ENCODE data around the gene PLEKHO2. TPM values are rescaled to one million over a fixed set of nuclear protein-coding genes. Genes with fewer than 3 reads are reported as not detected.
"Not testable (repeated sequence)": the region's sequence is repeated elsewhere in the genome, so short reads cannot be mapped to it uniquely, and the experiment has no call there.

Gene PLEKHO2, protein sequence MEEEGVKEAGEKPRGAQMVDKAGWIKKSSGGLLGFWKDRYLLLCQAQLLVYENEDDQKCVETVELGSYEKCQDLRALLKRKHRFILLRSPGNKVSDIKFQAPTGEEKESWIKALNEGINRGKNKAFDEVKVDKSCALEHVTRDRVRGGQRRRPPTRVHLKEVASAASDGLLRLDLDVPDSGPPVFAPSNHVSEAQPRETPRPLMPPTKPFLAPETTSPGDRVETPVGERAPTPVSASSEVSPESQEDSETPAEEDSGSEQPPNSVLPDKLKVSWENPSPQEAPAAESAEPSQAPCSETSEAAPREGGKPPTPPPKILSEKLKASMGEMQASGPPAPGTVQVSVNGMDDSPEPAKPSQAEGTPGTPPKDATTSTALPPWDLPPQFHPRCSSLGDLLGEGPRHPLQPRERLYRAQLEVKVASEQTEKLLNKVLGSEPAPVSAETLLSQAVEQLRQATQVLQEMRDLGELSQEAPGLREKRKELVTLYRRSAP
- 10 to 100 TPM in 11 of 12 donors, not detected in 1; 12.0 to 21.1 (median 13.2) TPM for polyA plus RNA-seq (ENCODE audit: insufficient read length in 12 of 12)
- long read RNA-seq, donor 1, partial matches to known transcripts: 0 of 3 reads
- long read RNA-seq, donor 1, other reads (novel, unspliced or antisense): 0 of 3 reads
- long read RNA-seq, donor 2, partial matches to known transcripts: 0 of 2 reads
- long read RNA-seq, donor 2, other reads (novel, unspliced or antisense): 0 of 2 reads
- long read RNA-seq, donor 3, partial matches to known transcripts: 0 of 2 reads
- long read RNA-seq, donor 3, other reads (novel, unspliced or antisense): 0 of 2 reads
- long read RNA-seq, donor 4: 0 reads
- long read RNA-seq, donor 5, partial matches to known transcripts: 0 of 3 reads
- long read RNA-seq, donor 5, other reads (novel, unspliced or antisense): 0 of 3 reads
- long read RNA-seq, donor 6, partial matches to known transcripts: 0 of 3 reads
- long read RNA-seq, donor 6, other reads (novel, unspliced or antisense): 0 of 3 reads
- long read RNA-seq, donor 7, partial matches to known transcripts: 0 of 2 reads
- long read RNA-seq, donor 7, other reads (novel, unspliced or antisense): 0 of 2 reads
- long read RNA-seq, donor 8, partial matches to known transcripts: 0 of 1 reads
- long read RNA-seq, donor 8, other reads (novel, unspliced or antisense): 0 of 1 reads
- long read RNA-seq, donor 9: 0 reads
- long read RNA-seq, donor 10, partial matches to known transcripts: 0 of 1 reads
- long read RNA-seq, donor 10, other reads (novel, unspliced or antisense): 0 of 1 reads
- long read RNA-seq, donor 11, partial matches to known transcripts: 0 of 1 reads
- long read RNA-seq, donor 11, other reads (novel, unspliced or antisense): 0 of 1 reads

DNA sequence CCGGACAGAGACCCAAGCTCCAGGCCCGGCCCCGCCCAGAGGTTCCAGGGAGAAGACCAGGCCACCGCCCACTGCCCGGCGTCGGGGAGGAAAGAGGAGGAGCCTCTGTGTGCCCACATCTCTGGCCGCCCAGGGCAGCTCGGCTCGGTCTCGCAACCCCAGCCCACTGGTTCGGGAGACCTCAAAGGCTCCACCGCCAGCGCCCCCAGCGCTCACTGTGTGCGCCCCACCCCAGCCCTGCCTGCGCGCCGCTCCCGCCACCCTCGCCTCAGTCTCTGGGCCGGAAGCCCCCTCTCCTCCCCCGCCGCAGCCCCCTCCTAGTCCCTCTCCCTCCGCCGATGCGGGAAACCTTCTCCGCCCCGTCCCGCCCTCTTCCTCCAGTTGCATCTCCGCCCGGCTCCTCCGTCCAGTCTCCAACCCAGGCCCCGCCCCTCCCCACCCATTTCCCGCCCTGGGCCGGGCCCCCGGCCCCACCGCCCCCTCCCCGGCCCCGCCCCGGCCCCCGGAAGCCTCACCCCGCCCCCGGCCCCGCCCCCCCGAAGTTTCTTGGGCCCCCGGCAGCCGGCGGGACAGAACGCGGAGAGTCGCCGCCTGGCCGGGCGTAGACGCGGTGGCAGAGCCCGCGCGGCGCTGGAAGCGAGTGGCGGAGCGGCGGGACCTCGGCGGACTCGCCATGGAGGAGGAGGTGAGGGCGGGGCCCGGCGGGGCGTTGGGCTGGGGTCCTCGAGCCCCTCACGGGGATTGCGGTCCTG, at the start of gene PLEKHO2:
PLEKHO2 (plus strand) TSS at position 572 of the 752 bp plus-strand sequence; CDS start at position 674, 102 bp downstream.
- peak; percentile 96 for DNase-seq

DNA sequence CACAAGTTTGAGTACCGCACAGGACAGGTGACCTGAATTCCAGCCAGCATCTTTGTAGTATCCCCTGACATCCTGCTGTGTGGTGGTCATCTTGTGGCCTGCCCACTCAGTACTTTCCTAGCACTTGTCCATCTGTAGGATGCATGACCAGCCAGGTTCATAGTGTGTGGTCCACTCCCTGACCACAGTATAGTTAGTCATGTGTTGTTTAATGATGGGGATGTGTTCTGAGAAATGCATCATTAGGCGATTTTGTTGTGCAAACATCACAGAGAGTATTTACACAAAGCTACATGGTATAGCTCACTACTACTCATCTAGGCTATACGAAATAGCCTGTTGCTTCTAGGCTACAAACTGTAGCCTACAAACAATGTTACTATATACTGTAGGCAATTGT, 49.4 kb upstream of the PLEKHO2 start:
- no peak for DNase-seq

DNA sequence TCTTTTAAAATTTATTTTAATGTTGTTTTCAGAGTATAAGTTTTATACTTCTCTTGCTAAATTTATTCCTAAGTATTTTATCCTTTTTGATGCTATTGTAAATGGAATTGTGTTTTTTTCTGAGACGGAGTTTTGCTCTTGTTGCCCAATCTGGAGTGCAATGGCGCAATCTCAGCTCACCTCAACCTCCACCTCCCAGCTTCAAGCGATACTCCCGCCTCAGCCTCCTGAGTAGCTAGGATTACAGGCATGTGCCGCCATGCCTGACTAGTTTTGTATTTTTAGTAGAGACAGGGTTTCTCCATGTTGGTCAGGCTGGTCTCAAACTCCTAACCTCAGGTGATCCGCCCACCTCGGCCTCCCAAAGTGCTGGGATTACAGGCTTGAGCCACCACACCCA, 46.4 kb upstream of the PLEKHO2 start:
- DNase-seq: not testable (repeated sequence)

DNA sequence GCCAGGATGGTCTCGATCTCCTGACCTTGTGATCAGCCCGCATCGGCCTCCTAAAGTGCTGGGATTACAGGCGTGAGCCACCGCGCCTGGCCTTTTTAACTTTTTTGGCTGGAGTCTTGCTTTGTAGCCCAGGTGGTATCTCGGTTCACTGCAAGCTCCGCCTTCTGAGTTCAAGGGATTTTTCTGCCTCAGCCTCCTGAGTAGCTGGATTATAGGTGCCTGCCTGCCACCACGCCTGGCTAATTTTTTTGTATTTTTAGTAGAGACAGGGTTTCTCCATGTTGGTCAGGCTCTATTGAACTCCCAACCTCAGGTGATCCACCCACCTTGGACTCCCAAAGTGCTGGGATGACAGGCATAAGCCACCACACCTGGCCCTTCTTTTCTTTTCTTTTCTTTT, 45.8 kb upstream of the PLEKHO2 start:
- DNase-seq: not testable (repeated sequence)

DNA sequence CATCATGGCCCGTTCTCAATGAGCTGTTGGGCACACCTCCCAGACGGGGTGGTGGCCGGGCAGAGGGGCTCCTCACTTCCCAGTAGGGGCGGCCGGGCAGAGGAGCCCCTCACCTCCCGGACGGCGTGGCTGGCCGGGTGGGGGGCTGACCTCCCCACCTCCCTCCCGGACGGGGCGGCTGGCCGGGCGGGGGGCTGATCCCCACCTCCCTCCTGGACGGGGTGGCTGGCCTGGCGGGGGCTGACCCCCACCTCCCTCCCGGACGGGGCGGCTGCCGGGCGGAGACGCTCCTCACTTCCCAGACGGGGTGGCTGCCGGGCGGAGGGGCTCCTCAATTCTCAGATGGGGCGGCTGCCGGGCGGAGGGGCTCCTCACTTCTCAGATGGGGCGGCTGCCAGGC, 42.8 kb upstream of the PLEKHO2 start:
- not testable (repeated sequence) for DNase-seq

DNA sequence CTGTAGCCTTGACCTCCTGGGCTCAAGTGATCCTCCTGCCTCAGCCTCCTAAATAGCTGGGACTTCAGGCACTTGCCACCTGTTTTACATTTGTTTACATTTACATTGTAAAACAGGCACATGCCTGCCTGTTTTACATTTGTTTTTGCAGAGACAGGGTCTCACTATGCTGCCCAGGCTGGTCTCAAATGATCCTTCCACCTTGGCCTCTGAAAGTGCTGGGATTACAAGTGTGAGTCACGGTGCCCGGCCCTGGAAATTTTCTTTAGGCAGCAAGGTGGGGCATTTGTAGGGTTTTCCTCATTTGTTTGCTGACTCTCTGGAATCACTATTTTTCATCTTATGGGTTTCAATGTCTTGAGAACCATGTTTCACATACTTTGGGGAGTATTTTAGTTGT, 41.2 kb upstream of the PLEKHO2 start:
- DNase-seq: no peak

DNA sequence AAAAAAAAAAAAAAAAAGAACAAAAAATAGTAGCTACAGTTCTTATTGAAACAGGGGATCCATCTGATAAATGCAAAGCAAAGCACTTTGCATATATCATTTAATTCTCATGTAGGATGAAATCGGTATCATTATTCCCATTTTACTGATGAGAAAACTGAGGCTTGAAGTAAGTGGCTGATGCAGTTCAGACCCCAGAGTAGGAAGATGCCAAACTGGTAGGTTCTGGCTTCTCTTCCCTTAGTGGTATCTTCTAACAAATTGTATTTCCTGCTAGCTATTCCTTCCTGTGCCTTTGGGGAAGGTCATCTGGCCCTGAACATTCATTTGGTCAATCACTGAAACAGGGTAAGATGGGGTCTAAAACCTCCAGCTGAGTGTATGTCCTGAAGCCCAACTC, 38.2 kb upstream of the PLEKHO2 start:
- no peak for DNase-seq

DNA sequence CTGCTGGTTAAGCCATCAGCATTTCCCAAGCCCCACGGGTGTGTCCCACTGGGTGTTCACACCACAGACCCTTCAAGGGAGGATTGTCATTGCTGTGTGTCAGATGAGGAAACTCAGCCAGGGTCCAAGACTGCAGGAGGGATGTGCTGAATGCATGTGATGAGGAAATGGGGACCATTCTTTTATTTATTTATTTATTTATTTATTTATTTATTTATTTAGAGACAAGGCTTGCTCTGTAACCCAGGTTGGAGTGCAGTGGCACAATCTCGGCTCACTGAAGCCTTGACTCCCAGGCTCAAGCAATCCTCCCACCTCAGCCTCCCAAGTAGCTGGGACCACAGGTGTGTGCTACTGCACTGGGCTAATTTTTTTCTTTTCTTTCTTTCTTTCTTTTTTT, 37.1 kb upstream of the PLEKHO2 start:
- DNase-seq: no peak

DNA sequence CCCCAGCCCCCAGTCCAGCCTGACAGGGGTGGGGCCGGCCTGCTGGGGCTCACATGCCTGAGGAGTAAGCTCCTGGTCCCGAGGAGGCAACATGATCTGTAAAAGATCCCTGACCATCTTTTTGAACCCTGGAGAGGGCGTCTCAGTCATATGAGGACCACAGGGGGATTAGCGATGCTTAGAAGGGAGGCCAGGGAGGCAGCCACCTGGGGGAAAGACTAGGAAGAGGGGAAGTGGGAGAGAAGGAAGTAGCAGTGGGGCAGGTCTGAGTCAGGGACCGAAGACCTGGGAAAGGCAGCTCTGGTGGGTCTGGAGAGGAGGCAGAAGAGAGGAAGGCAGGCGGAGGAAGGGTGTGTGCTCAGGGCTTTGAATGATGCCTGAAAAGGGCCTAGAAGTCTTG, 35.2 kb upstream of the PLEKHO2 start:
- DNase-seq: no peak

DNA sequence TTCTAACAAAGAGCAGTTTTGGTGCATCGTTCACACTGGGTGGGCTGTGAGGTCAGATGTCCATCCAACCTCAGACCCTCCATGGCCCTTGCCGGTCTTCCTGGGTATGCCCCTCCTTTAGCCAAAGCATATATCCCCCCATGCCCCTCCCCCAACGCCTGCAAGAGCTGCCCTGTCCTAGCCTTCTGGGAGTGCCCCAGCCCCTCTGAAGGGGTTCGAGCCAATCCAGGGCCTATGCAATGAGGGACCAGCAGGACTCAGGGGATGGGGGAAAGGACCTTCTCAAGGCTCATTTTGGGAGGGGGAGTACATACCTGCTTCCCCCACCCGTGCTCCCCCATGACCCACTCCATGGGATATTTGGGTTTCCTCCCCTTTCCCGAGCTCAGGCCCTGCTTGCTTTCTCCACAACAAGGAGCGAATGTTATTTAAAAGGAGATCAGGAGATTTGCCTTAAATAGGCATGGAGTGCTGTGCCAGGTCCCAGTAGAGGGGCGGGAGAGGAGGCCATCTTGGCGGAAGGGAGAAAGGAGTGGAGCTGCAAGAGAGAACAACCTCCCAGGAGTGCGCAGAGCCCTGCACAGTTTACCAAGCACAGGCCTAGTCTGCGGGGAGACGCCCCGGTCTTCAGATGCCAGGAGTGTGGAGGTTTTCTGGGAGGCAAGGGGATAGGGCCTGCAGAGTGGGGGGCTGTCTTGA, 34.5 kb upstream of the PLEKHO2 start:
- no peak for DNase-seq

DNA sequence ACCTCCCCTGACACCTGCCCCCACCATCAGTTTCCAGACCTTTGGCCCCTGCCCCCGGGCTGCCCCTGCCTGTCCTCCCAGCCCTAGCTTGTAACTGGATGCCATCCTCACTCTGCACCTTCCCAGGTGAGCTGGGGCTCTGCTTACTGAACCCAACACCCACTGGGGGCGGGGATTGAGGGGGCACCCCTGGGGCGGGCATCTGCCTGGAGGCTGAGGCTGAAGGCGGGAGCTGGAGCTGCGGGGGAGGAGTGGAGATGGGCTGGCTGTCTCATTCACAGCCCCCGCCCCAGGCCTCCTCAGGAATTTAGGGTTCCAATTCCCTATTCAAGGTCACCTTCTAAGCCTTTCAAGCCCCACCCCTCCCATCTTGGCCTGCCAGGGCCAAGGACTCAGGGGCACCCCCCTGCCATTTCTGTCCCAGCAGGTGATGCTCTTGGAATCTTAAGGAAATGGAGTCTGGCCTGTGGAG, 33.9 kb upstream of the PLEKHO2 start:
- DNase-seq: no peak

DNA sequence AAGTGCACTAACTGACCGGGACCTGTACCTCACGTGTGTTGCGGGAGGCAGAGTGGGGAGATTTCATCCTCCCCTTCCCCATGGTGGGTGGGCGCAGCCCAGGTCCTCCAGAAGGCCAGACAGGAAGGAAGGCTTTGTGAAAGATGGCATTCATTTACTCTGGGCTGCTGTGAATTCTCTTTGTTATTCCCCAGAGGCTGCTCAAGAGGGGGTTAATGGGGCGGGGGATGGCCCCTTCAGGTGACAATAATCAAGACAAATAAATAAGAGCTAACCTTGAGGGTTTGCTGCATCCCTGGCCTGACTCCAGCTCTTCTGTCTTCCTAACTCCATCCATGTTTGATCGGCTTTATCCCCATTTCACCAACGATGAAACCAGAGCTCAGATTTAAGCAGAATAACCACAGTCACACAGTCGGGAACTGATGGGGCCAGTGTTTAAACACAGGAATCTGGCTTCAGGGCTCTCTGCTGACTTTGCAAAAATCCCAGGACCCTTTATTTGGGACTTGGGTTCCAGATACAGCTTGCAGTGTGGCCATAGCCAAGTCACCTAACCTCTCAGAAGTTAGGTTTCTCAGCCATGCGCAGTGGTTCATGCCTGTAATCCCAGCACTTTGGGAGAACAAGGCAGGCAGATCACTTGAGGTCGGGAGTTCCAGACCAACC, 32.8 kb upstream of the PLEKHO2 start:
- no peak for DNase-seq

DNA sequence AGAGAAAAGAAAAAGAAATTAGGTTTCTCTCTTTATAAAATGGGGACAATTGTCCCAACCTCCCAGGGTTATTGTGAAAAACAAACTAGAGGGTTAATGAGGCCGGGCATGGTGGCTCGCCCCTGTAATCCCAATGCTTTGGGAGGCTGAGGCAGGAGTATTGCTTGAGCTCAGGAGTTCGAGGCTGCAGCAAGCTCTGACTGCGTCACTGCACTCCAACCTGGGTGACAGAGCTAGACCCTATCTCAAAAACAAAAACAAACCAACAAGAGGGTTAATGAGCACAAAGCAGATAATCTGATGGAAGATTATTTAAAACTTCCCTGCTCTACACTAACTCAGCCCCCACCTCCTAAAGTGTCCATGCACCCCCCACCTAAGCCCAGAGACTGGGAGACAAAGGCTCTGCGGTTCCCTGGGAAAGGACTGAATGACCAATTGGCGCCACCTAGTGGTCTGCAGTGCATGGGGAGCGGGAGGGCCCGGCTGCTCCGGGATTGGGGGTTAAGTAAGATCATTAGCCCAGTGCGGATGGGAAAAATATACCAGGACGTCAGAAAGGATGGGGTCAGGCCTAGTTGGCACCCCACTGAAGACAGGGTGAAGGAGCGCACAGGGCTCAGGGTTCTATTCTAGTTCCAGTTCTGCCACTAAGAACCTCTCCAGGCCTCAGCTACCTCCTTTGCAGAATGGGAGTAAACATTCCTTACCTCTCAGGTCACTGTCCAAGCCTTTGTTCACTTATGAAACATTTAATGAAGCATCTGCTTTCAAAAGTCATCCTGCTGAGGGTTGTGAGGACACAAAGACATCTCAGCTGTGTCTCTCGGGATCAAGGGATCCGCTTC, 31.8 kb upstream of the PLEKHO2 start:
- DNase-seq: peak; percentile 79

DNA sequence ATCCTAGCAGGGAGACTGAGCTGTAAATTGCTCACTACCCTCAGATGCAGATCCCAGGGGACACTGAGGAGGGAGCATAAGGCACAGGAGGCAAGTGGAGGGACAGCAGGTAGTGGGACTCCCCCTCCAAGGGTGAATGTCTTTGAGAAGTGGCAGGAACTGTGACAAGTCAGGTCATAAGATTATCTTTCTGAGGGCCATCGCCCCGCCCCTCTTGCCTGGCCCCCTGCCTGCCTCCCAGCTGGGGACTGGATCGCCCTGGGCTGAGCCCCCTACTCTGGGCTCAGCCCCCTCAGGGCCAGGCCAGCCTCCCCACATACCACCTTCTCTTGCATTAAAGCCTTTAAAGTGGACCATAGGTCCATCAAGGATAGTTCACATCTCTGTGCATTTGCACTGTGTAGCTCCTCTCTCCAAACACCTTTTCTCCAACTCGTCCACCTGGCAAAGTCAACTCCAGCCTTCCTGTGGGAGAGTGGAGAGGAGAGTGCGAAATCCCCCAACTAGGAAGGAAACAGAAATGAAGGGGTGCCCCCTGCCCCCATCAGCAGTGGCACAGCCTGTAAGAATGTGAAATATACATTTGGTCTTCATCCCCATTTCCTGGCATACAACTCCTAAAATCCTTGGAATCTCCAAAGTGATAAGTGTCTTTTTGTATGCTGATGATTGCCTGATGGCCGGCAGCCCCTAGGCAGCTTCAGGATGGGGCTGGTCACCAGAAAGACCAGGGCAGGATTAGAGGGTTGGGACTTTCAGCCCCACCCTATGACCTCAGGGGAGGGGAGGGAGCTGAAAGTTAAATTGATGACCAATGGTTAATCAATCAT, 31.0 kb upstream of the PLEKHO2 start:
- DNase-seq: no peak

DNA sequence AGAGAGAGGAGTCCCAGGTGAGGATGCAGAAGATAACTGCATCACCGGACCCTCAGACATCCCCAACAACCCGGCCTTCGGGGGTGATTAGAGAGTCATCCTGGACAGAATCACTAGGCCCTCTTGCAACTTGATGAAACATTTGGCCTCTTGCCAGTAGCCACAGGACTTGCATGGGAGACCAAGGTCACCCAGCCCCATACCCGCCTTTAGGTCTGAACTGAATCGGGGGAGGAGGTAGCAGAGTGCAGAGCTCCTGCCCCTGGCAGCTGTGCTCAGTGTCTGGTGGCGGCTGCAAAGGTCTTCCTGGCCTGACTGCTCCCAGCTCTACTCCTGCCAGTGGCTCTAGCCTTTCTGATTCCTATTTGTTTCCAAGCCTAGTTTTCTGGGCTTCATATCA, 28.6 kb upstream of the PLEKHO2 start:
- no peak for DNase-seq

DNA sequence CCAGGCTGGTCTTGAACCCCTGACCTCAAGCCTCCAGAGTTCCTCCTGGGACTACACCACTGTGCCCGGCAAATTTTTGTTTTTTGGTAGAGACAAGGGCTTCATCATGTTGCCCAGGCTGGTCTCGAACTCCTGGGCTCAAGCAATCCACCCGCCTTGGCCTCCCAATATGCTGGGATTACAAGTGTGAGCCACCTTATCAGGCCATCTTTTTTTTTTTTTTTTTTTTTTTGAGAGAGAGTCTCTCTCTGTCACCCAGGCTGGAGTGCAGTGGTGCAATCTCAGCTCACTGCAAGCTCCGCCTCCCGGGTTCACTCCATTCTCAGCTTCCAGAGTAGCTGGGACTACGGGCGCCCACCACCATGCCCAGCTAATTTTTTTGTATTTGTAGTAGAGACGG, 27.4 kb upstream of the PLEKHO2 start:
- DNase-seq: not testable (repeated sequence)

DNA sequence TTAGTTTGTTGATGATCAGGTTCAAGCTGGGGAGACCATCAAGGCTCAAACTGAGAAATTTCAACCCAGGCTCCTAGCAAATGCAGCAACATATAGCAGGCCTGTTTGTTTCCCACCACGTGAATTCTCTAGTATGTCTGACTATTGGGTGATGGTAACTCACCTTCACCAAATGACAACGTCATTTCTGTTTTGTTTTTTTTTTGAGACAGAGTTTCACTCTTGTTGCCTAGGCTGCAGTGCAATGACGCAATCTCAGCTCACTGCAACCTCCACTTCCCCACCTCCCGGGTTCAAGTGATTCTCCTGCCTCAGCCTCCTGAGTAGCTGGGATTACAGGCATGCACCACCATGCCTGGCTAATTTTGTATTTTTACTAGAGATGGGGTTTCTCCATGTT, 26.8 kb upstream of the PLEKHO2 start:
- not testable (repeated sequence) for DNase-seq

DNA sequence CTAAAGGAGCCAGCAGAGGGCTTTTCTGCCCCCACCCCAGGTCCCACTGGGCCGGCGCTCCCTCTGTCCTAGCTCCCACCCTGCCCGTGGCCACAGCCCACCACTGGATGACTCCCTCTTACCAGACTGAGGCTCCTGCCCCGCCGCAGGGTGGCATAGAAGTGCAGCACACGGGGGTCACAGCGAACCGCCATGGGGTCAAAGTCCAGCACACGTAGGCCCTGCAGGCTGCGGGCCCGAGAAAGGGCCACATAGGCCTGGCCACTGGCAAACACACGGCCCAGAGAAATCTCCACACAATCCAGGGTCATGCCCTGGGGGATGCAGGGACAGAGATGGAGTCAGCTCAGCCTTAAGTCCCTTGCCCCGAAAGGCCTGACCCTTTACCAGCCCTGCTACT, 25.3 kb upstream of the PLEKHO2 start:
- DNase-seq: no peak
